Right ventricle myocardium superior (tissue), 1 donor: ENCODE data around the gene MAP7. TPM values are rescaled to one million over a fixed set of nuclear protein-coding genes. Genes with fewer than 3 reads are reported as not detected.
A peak's percentile ranks its signal among the peaks of the same experiment; 100 is the strongest.

Experiments
- ATAC-seq: fragments of 200-7000 bp; cut with Tn5 transposase; one replicate; pipeline ENCODE4 v1.9.1; 2020; ENCODE audit warnings: mild to moderate bottlenecking; ENCODE audit not compliant: poor library complexity
- DNase-seq: peaks from one replicate; pipeline ENCODE4 v3.0.0-alpha.2; 2020
- intact Hi-C: fragments of 100-400 bp; cut with DNase I; formaldehyde crosslinking; loops from one replicate; pipeline ENCODE4 v1.11.2; 2022
- total RNA-seq: library from RNA; stranded (reverse); fragmentation: NEBNext Ultra II Directional; extraction: Animal tissue kit (Norgen Biotek cat#: 25700); gene quantifications from one replicate; pipeline ENCODE4 v1.2.1, GENCODE V29; 2021
- donor health status: DM: no; HTN: yes; CAD: no; lungs with severe emphysema.

MAP7 gene
- total RNA-seq, 1 donor from 2014 or later: 2.1 TPM

GRCh38 chr6:136337606-136338005, 212.6 kb downstream of the MAP7 start:
- intact Hi-C loops: no loop called here
- DNase-seq: no peak
- no peak for ATAC-seq

GRCh38 chr6:136337121-136337520, 213.1 kb downstream of the MAP7 start:
- intact Hi-C loops: no loop called here
- no peak for DNase-seq
- ATAC-seq: no peak

- peak; percentile 51 for ATAC-seq
- DNase-seq: no peak
- intact Hi-C loops: no loop called here
Observed at GRCh38 chr6:136335736-136336363, 214.4 kb downstream of the MAP7 start.

- DNase-seq (no peak), ATAC-seq (peak; percentile 20)
- intact Hi-C loops: no loop called here
Observed at GRCh38 chr6:136334853-136335252, 215.4 kb downstream of the MAP7 start.

- intact Hi-C loops: no loop called here
- DNase-seq (peak; percentile 52), ATAC-seq (peak; percentile 78)
Observed at GRCh38 chr6:136334465-136334846, 215.8 kb downstream of the MAP7 start.

GRCh38 chr6:136333824-136334464, 216.3 kb downstream of the MAP7 start:
- DNase-seq (peak; percentile 41), ATAC-seq (peak; percentile 30)
- intact Hi-C loops: no loop called here

GRCh38 chr6:136331461-136331860, 218.8 kb downstream of the MAP7 start:
- no peak for ATAC-seq
- DNase-seq: no peak
- intact Hi-C loops: no loop called here

GRCh38 chr6:136330634-136331033, 219.6 kb downstream of the MAP7 start:
- intact Hi-C loops: no loop called here
- DNase-seq: no peak
- no peak for ATAC-seq

GRCh38 chr6:136326038-136326553, 224.1 kb downstream of the MAP7 start:
- no peak for DNase-seq
- ATAC-seq: peak; percentile 13
- intact Hi-C loops: no loop called here

- intact Hi-C loops: no loop called here
Observed at GRCh38 chr6:136324686-136325380, 225.4 kb downstream of the MAP7 start.

GRCh38 chr6:136323431-136324112, 226.7 kb downstream of the MAP7 start:
- DNase-seq (no peak), ATAC-seq (peak; percentile 73)
- intact Hi-C loops: no loop called here

More at GRCh38 chr6:136324686-136325380, 225.4 kb downstream of the MAP7 start:
- ATAC-seq: peak; percentile 81
- no peak for DNase-seq

GRCh38 chr6:136319732-136320131, 230.5 kb downstream of the MAP7 start:
- ATAC-seq (no peak), DNase-seq (no peak)
- intact Hi-C loops: loop anchor here (5.0 kb wide), 2 partner anchors 782 to 812 kb away; no protein-coding TSS in a partner anchor

- ATAC-seq: no peak
- no peak for DNase-seq
- intact Hi-C loops: loop anchor here (5.0 kb wide), 2 partner anchors 781 to 811 kb away; no protein-coding TSS in a partner anchor
Observed at GRCh38 chr6:136318676-136319075, 231.5 kb downstream of the MAP7 start.

GRCh38 chr6:136317971-136318370, 232.3 kb downstream of the MAP7 start:
- no peak for DNase-seq
- intact Hi-C loops: loop anchor here (5.0 kb wide), 2 partner anchors 781 to 811 kb away; no protein-coding TSS in a partner anchor
- no peak for ATAC-seq

GRCh38 chr6:136317021-136317694, 233.1 kb downstream of the MAP7 start:
- DNase-seq (no peak), ATAC-seq (peak; percentile 75)
- intact Hi-C loops: loop anchor here (5.0 kb wide), 2 partner anchors 780 to 810 kb away; no protein-coding TSS in a partner anchor

GRCh38 chr6:136315594-136315993, 234.6 kb downstream of the MAP7 start:
- intact Hi-C loops: loop anchor here (5.0 kb wide), 2 partner anchors 778 to 808 kb away; no protein-coding TSS in a partner anchor
- DNase-seq (no peak), ATAC-seq (no peak)

GRCh38 chr6:136312975-136313374, 237.2 kb downstream of the MAP7 start:
- intact Hi-C loops: no loop called here
- DNase-seq: no peak
- no peak for ATAC-seq

GRCh38 chr6:136309729-136310311, 240.4 kb downstream of the MAP7 start:
- intact Hi-C loops: no loop called here
- DNase-seq (no peak), ATAC-seq (no peak)
